ENCODE data around the gene EXT2. TPM values are rescaled to one million over a fixed set of nuclear protein-coding genes. Genes with fewer than 3 reads are reported as not detected.

EXT2 gene
- total RNA-seq, 4 donors from 2014 or later, result 19.0 to 53.2 (median 44.5) TPM

GRCh38 chr11:44178381-44178780, 82.9 kb downstream of the EXT2 start:
- H3K36me3 ChIP-seq, result peaks cover 0 to 7% (median 0%) of the 10 kb centered on the region in 3 donors
- H3K9me3 ChIP-seq, result no peaks in the 10 kb centered on the region
- DNase-seq, result no peak
- no peaks in the 10 kb centered on the region for H3K4me1 ChIP-seq
- no peaks in the 10 kb centered on the region for H3K27me3 ChIP-seq
- WGBS, 2 donors, result 88 to 94% methylated on average over 2 to 3 of the region's 3 CpGs
- no peak for TF ChIP-seq POLR2A (IDR thresholded peaks at IDR 0.05)
- no peak for TF ChIP-seq CTCF (IDR thresholded peaks at IDR 0.05)
- intact Hi-C loops (cut with DNase I), result no loop called here
- no peak overlapping the region for H3K4me3 ChIP-seq
- no peak overlapping the region for H3K27ac ChIP-seq

- no peak overlapping the region for H3K4me3 ChIP-seq
- H3K27me3 ChIP-seq, result no peaks in the 10 kb centered on the region
- H3K27ac ChIP-seq, result no peak overlapping the region
- DNase-seq, result no peak
- H3K9me3 ChIP-seq, result no peaks in the 10 kb centered on the region
- WGBS, 2 donors, result 69 to 74% methylated on average over 4 of the region's 4 CpGs
- intact Hi-C loops (cut with DNase I), result no loop called here
- H3K4me1 ChIP-seq, result no peaks in the 10 kb centered on the region
- TF ChIP-seq POLR2A (IDR thresholded peaks at IDR 0.05) (no peak), CTCF (IDR thresholded peaks at IDR 0.05) (no peak)
- peaks cover 0 to under 1% (median 0%) of the 10 kb centered on the region in 3 donors for H3K36me3 ChIP-seq
These were observed 83.7 kb downstream of the EXT2 start for GRCh38 chr11:44179173-44179572.

- H3K27ac ChIP-seq, result no peak overlapping the region
These were observed 84.6 kb downstream of the EXT2 start for GRCh38 chr11:44180107-44180506.

GRCh38 chr11:44185522-44185921, 90.0 kb downstream of the EXT2 start:
- H3K36me3 ChIP-seq, result peaks cover 0 to 28% (median 3%) of the 10 kb centered on the region in 3 donors
- no peak overlapping the region for H3K4me3 ChIP-seq
- no peaks in the 10 kb centered on the region for H3K27me3 ChIP-seq
- no peaks in the 10 kb centered on the region for H3K4me1 ChIP-seq
- no peak for DNase-seq
- intact Hi-C loops (cut with DNase I), result no loop called here
- H3K27ac ChIP-seq, result no peak overlapping the region
- H3K9me3 ChIP-seq, result peaks cover 0 to 19% (median 13%) of the 10 kb centered on the region in 3 donors
- TF ChIP-seq POLR2A (IDR thresholded peaks at IDR 0.05), result no peak
- TF ChIP-seq CTCF (IDR thresholded peaks at IDR 0.05), result no peak

More at GRCh38 chr11:44180107-44180506, 84.6 kb downstream of the EXT2 start:
- no peak for TF ChIP-seq CTCF (IDR thresholded peaks at IDR 0.05)
- no peak for TF ChIP-seq POLR2A (IDR thresholded peaks at IDR 0.05)
- intact Hi-C loops (cut with DNase I), result no loop called here
- Histone ChIP-seq H3K9me3 (no peaks in the 10 kb centered on the region), H3K4me1 (no peaks in the 10 kb centered on the region), H3K27me3 (no peaks in the 10 kb centered on the region), H3K4me3 (no peak overlapping the region), H3K36me3 (no peaks in the 10 kb centered on the region)
- WGBS, 2 donors, result 86 to 89% methylated on average over 2 of the region's 2 CpGs
- DNase-seq, result no peak

- intact Hi-C loops (cut with DNase I), result no loop called here
- TF ChIP-seq POLR2A (IDR thresholded peaks at IDR 0.05) (no peak), CTCF (IDR thresholded peaks at IDR 0.05) (no peak)
These were observed 90.9 kb downstream of the EXT2 start for GRCh38 chr11:44186321-44186930.

More at GRCh38 chr11:44186321-44186930, 90.9 kb downstream of the EXT2 start:
- no peak for DNase-seq
- Histone ChIP-seq H3K9me3 (peaks cover 0 to 19% (median 13%) of the 10 kb centered on the region in 3 donors), H3K4me3 (no peak overlapping the region), H3K4me1 (peaks cover 0 to 4% (median 0%) of the 10 kb centered on the region in 3 donors), H3K36me3 (peaks cover 0 to 28% (median 3%) of the 10 kb centered on the region in 3 donors), H3K27me3 (no peaks in the 10 kb centered on the region), H3K27ac (no peak overlapping the region)
- 78 to 96% methylated on average over 2 of the region's 2 CpGs for WGBS, 2 donors
